SK-N-SH (cell line): ENCODE measurements around the gene RANBP10.

ENCODE experiments used
- EP300 ChIP-seq, 2 experiments: IDR thresholded peaks; 2 replicates each; pipeline versions ENCODE4 v1.4.0 to v1.6.1; 2012; ENCODE audit warnings: borderline replicate concordance in 1 of 2, low read depth in 1 of 2, low read length in 1 of 2
- MEF2A ChIP-seq: IDR thresholded peaks from 2 replicates; pipeline ENCODE4 v1.4.0; 2012; ENCODE audit warnings: low read depth, borderline replicate concordance
- RFX5 ChIP-seq: IDR thresholded peaks from 2 replicates; pipeline ENCODE4 v1.6.1; 2012; ENCODE audit warnings: mild to moderate bottlenecking, improper control_type of control experiment, low read length
- TF ChIP-seq, protein P1 (sequence below): IDR thresholded peaks from 2 replicates; pipeline ENCODE4; 2012
- TF ChIP-seq, protein P2 (sequence below): fragments of 150-350 bp; IDR thresholded peaks from 2 replicates; pipeline ENCODE4 v1.6.1; 2017; ENCODE audit warnings: antibody characterized with exemption, low read length, low read depth, borderline replicate concordance

DNA sequence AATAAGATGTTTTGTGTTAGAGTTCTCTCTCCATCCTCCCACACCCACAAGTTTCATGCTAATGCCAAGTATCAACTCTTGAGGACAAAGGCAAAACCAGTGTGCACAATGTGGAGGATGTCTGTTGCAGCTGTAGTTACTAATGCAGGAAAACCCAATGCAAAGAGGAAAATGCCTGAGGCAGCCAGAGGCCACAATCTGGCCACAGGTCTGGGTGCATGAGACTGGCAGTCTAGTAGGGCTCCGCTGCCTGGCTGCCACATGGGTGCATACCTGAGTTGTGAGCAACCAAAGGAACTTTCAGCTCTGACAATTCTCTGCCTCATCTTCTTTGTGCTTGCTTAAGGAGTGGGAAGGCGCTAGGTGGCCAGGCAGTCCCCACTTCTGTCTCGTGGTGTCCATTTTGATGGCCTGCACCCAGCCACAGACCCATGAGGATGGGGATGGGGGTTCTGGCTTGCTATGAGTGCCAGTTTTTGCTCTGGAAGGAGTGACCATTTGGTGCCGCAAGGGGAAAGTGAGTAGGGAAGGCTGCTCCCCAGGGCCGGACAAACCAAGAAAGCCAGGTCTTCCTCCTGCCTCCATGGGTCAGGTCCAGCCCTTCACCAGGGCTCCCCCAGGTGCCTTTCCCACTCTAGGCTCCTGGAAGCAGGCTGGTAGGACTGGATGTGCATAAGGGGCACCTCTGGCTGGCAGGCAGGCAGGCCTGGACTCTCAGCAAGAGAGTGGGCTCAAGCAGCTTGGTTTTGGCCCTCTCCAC is 83.0 kb downstream of the RANBP10 start:
- TF ChIP-seq, protein P1, sequence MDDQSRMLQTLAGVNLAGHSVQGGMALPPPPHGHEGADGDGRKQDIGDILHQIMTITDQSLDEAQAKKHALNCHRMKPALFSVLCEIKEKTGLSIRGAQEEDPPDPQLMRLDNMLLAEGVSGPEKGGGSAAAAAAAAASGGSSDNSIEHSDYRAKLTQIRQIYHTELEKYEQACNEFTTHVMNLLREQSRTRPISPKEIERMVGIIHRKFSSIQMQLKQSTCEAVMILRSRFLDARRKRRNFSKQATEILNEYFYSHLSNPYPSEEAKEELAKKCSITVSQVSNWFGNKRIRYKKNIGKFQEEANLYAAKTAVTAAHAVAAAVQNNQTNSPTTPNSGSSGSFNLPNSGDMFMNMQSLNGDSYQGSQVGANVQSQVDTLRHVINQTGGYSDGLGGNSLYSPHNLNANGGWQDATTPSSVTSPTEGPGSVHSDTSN, result no peak
- TF ChIP-seq RFX5, result no peak
- no peak for TF ChIP-seq MEF2A
- TF ChIP-seq, protein P2, sequence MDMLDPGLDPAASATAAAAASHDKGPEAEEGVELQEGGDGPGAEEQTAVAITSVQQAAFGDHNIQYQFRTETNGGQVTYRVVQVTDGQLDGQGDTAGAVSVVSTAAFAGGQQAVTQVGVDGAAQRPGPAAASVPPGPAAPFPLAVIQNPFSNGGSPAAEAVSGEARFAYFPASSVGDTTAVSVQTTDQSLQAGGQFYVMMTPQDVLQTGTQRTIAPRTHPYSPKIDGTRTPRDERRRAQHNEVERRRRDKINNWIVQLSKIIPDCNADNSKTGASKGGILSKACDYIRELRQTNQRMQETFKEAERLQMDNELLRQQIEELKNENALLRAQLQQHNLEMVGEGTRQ, result no peak
- TF ChIP-seq EP300 (IDR thresholded peaks at IDR 0.05; ENCODE audit: borderline replicate concordance in 1 of 2, low read depth in 1 of 2, low read length in 1 of 2), result no peak
